ENCODE data around the gene MIGA2.
"Not testable (repeated sequence)": the region's sequence is repeated elsewhere in the genome, so short reads cannot be mapped to it uniquely, and the experiment has no call there.

The MIGA2 gene

GRCh38 chr9:129036241-129036922 lies at the start of gene MIGA2:
MIGA2 (plus strand) TSS chr9:129036626; CDS start chr9:129040595, 3,969 bp downstream.
- peak; percentile 95 for DNase-seq

DNA sequence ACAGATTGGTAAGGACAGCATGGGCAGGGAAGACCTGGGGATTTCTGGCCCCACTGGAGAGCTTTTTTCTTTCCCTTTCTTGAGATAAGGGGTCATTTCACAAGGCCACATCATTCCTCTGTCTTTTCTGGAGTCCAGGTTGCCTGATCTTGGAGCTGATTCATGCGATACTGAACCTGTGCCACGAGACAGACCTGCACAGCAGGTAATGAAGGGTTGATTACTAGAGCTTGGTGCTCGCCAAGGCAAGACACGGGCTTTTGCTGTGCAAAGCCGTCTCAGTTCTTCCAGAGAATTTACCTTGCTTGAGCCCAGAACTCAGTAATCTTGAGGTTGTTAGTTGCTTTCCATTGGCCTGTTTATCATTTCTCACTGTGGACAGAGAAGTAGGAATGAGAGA lies 49.8 kb upstream of the MIGA2 start:
- no peak for DNase-seq

- DNase-seq = no peak
Observed at GRCh38 chr9:128987805-128988204, 48.6 kb upstream of the MIGA2 start.

GRCh38 chr9:128992995-128993394 lies 43.4 kb upstream of the MIGA2 start:
- no peak for DNase-seq

GRCh38 chr9:128995791-128996190 lies 40.6 kb upstream of the MIGA2 start:
- DNase-seq = no peak

GRCh38 chr9:128998462-128998861 lies 38.0 kb upstream of the MIGA2 start:
- no peak for DNase-seq

GRCh38 chr9:128999581-129000206 lies 36.7 kb upstream of the MIGA2 start:
- DNase-seq = no peak

- DNase-seq = no peak
Observed at GRCh38 chr9:129001504-129002325, 34.7 kb upstream of the MIGA2 start.

- no peak for DNase-seq
Observed at GRCh38 chr9:129002992-129003391, 33.4 kb upstream of the MIGA2 start.

DNA sequence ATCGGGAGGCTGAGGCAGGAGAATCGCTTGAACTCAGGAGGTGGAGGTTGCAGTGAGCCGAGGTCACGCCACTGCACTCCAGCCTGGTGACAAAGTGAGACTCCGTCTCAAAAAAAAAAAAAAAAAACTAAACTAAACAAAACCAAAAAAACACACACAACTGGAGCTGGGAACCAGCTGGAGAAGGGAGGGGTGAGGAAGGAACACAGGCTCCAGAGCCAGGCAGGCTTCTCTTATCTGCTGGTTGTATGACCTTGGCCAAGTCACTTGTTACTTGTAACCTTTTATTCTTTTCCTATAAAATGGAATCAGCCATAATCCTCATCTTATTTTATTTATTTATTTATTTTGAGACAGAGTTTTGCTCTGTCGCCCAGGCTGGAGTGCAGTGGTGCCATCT lies 32.3 kb upstream of the MIGA2 start:
- not testable (repeated sequence) for DNase-seq

DNA sequence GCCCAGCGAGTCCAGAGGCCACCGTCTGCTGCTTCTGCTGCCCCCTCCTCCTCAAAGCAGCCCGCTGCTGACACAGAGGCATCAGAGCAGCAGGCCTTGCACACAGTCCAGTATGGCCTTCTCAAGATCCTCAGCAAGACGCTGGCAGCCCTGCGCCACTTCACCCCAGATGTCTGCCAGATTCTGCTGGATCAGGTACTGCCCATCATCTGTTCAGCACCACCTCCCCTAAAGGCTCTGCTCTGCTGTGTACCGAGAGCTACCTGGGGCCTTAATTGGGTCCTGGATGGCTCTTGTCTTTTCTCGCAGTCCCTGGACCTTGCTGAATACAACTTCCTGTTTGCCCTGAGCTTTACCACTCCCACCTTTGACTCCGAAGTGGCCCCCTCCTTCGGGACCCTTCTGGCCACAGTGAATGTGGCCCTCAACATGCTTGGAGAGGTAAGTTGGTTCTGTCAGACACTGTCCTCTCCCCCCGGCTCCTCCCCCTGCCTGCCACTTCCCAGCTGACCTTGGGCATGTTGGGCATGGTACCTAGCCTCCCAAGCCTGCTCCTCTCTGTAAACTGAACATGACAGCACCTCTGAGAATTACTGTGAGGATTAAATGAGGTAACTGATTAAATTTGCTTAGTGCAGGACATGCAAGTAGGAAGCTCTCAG lies 31.0 kb upstream of the MIGA2 start:
- DNase-seq = no peak

GRCh38 chr9:129006328-129007034 lies 29.9 kb upstream of the MIGA2 start:
- peak; percentile 39 for DNase-seq

- no peak for DNase-seq
Observed at GRCh38 chr9:129007035-129007765, 29.2 kb upstream of the MIGA2 start.

- DNase-seq = no peak
Observed at GRCh38 chr9:129007766-129008468, 28.5 kb upstream of the MIGA2 start.

GRCh38 chr9:129008469-129008965 lies 27.9 kb upstream of the MIGA2 start:
- no peak for DNase-seq

- DNase-seq = no peak
Observed at GRCh38 chr9:129008986-129009583, 27.3 kb upstream of the MIGA2 start.

DNA sequence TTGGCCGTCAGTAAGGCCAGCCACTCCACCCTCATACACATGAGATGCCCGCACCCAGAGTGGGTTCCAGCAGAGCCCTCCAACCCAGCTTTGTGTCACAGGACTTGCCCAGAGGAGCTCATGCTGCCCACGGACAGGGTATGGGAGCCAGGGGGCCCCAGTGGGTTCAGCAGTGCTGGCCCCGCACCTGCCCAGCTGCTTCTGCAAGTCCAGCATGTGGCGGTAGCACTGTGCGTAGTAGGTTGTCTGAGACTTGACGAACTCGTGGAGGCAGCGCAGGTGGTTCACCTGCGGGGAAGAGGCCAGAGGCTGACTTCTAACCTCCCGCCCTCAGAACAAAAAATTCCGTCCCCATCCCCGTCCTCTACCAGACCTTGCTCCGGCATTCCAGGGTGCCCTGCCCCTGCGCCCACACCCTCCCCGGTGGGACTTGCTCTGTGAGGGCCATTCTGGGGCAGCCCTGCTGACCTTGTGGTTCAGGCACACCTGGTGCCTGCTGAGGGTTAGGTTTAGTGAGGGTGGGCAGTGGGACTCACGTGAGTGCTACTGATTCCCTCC lies 26.8 kb upstream of the MIGA2 start:
- DNase-seq = no peak

- no peak for DNase-seq
Observed at GRCh38 chr9:129010267-129010975, 26.0 kb upstream of the MIGA2 start.

DNA sequence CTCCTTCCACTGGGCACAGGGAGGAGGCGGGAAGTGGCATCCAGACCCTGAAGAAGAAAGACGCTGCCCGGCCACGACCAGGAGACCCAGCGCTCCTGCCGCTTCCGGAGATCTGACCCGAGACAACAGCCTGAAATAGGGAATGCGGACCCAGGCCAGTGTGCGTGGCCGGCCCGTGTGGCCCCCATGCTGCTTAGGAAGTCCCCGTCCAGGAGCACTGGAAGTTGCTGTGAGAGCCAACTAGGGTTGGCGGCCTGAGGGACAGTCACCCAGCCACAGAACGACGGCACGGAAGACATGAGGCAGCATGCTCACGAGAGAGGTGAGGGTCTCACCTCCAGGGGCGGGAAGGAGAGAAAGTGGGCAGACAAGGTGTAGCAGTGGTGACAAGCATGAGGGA lies 25.3 kb upstream of the MIGA2 start:
- DNase-seq = no peak

DNA sequence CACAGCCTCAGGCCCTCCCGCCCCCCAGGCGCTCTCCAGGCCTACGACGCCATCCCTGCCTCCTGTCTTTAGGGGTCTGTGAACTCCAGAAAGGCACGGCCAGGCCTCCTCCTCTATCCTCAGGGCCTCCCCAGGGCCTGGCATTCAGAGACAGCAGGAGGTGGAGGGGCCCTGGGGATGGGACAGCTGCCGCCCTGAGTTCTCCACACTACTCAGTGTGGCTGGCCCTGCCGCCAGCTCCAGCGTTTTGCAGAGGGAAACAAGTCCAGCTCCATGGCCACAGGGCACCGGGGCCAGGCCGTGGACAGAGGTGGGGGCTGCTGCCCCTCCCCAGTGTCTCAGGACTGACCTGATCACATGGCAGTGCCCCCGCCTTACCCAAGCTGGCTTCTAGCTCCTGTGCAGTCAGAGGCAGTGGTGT lies 24.7 kb upstream of the MIGA2 start:
- DNase-seq = no peak
